Kidney (tissue), 14 donors: ENCODE results near the gene CEP112. TPM values are rescaled to one million over a fixed set of nuclear protein-coding genes. Genes with fewer than 3 reads are reported as not detected.

Experiments
- DNase-seq, 5 donors: peaks; one replicate each; pipeline ENCODE4 v3.0.0-alpha.2; 2013 to 2020
- FAIRE-seq: peaks from 2 replicates; lab custom pipeline; 2012; peaks lifted over from hg19 to GRCh38; lab: Jason Lieb, UNC
- H3K27ac ChIP-seq, 2 donors: one replicate each; pipeline ENCODE4 v1.7.0; 2013; ENCODE audit warnings: low read depth in 2 of 2, low read length in 2 of 2, inconsistent platforms in 1 of 2
- H3K27me3 ChIP-seq: one replicate; pipeline ENCODE4 v1.7.1; 2013; ENCODE audit warnings: low read length, inconsistent platforms; ENCODE audit not compliant: control insufficient read depth, insufficient read depth
- H3K36me3 ChIP-seq, 3 donors: one replicate each; pipeline versions ENCODE4 v1.7.0 to v1.7.1; 2013; ENCODE audit warnings: low read length in 3 of 3, control low read depth in 1 of 3, inconsistent platforms in 1 of 3; ENCODE audit not compliant: insufficient read depth in 3 of 3, control insufficient read depth in 2 of 3
- H3K4me1 ChIP-seq, 3 donors: one replicate each; pipeline versions ENCODE4 v1.7.0 to v1.7.1; 2013; ENCODE audit warnings: low read length in 3 of 3, inconsistent platforms in 1 of 3, low read depth in 1 of 3; ENCODE audit not compliant: control insufficient read depth in 2 of 3, insufficient read depth in 2 of 3
- H3K4me3 ChIP-seq, 3 donors: one replicate each; pipeline versions ENCODE4 v1.7.0 to v1.8.1; 2013; ENCODE audit warnings: low read length in 3 of 3, control low read depth in 1 of 3, inconsistent platforms in 1 of 3
- H3K9ac ChIP-seq, 3 donors: one replicate each; pipeline versions ENCODE4 v1.7.0 to v1.7.1; 2013; ENCODE audit warnings: low read length in 3 of 3, control low read depth in 1 of 3, inconsistent platforms in 1 of 3
- H3K9me3 ChIP-seq, 3 donors: one replicate each; pipeline versions ENCODE4 v1.7.0 to v1.7.1; 2013; ENCODE audit warnings: low read length in 3 of 3, control low read depth in 1 of 3, inconsistent platforms in 1 of 3; ENCODE audit not compliant: control insufficient read depth in 2 of 3, insufficient read depth in 1 of 3
- CTCF ChIP-seq: IDR thresholded peaks from 3 replicates; pipeline ENCODE4 v1.5.1; 2012; ENCODE audit warnings: mild to moderate bottlenecking, moderate library complexity, borderline replicate concordance; ENCODE audit not compliant: insufficient read depth; ENCODE audit errors: extremely low read depth
- intact Hi-C: fragments of 100-400 bp; cut with DNase I; formaldehyde crosslinking; loops from one replicate; pipeline ENCODE4 v1.11.1; 2022
- polyA plus RNA-seq: library from polyadenylated mRNA; stranded (reverse); fragments of 350-450 nt; fragmentation: Illumina TruSeq; extraction: RNeasy Lipid Tissue Mini Kit (QIAGEN cat#74804); gene quantifications from one replicate; pipeline ENCODE4 v1.2.3, GENCODE V29; 2014; ENCODE audit warnings: low read depth, low replicate concordance; ENCODE audit not compliant: insufficient read depth
- total RNA-seq: library from RNA; stranded (reverse); fragmentation: NEBNext Ultra II Directional; extraction: Animal tissue kit (Norgen Biotek cat#: 25700); gene quantifications from one replicate; pipeline ENCODE4 v1.2.1, GENCODE V29; 2021
- donor health status: control.
- donor health status: control.
- donor health status: control.
- donor health status: control.
- donor health status: control.
- donor health status: DM: yes; HTN: yes; CAD: no.
- donor health status: Normal renal cell carcinoma (clear cell type).

Gene CEP112
- total and polyA plus RNA-seq, 2 donors from 2014 or later, result 17.0 to 27.4 TPM

- no peak overlapping the region for H3K27ac ChIP-seq
- peaks cover 0 to 6% (median 0%) of the 10 kb centered on the region in 3 donors for H3K9me3 ChIP-seq
- H3K36me3 ChIP-seq, result no peaks in the 10 kb centered on the region
- DNase-seq (no peak), FAIRE-seq (no peak)
- no peak overlapping the region for H3K4me3 ChIP-seq
- no peak overlapping the region for H3K9ac ChIP-seq
- no peak for TF ChIP-seq CTCF
- no peaks in the 10 kb centered on the region for H3K27me3 ChIP-seq
- H3K4me1 ChIP-seq, result no peaks in the 10 kb centered on the region
- intact Hi-C loops, result no loop called here
Measured at GRCh38 chr17:66207936-66208335, 16.0 kb upstream of the CEP112 start.

- Histone ChIP-seq H3K9ac (no peak overlapping the region), H3K4me3 (no peak overlapping the region), H3K4me1 (peaks cover 0 to 2% (median 2%) of the 10 kb centered on the region in 3 donors), H3K27me3 (no peaks in the 10 kb centered on the region), H3K36me3 (no peaks in the 10 kb centered on the region), H3K9me3 (peaks cover 0 to 2% (median 0%) of the 10 kb centered on the region in 3 donors), H3K27ac (no peak overlapping the region)
- intact Hi-C loops, result no loop called here
- no peak for TF ChIP-seq CTCF
- DNase-seq (no peak), FAIRE-seq (no peak)
Measured at GRCh38 chr17:66203274-66204015, 11.5 kb upstream of the CEP112 start.

GRCh38 chr17:66200685-66201092 is 8.8 kb upstream of the CEP112 start:
- intact Hi-C loops, result no loop called here
- Histone ChIP-seq H3K27ac (no peak overlapping the region), H3K36me3 (no peaks in the 10 kb centered on the region), H3K4me3 (peak overlapping the region in 1 of 3 donors; percentile 21), H3K9me3 (no peaks in the 10 kb centered on the region), H3K27me3 (no peaks in the 10 kb centered on the region), H3K4me1 (peaks cover 0 to 2% (median 2%) of the 10 kb centered on the region in 3 donors), H3K9ac (no peak overlapping the region)
- peak in 4 of 5 donors; percentile 64 to 88 (median 75) for DNase-seq
- TF ChIP-seq CTCF, result peak; percentile 72
- no peak for FAIRE-seq
